K562 (cell line): ENCODE measurements around the gene CASR. TPM values are rescaled to one million over a fixed set of nuclear protein-coding genes. Genes with fewer than 3 reads are reported as not detected.

Experiments
- ATAC-seq: fragments of 200-7000 bp; cut with Tn5 transposase; 3 replicates; pipeline ENCODE4 v1.9.1; 2020; ENCODE audit warnings: moderate library complexity
- BruUV-seq: library from RNA; stranded (reverse); fragments of 400-500 nt; replicated peaks from 2 replicates; lab custom pipeline; 2021; lab: Mats Ljungman, UMichigan
- CTCF ChIA-PET: fragments of 300-600 bp; formaldehyde crosslinking; extraction: SDS; loops from one replicate; lab custom pipeline; 2021; ENCODE audit warnings: low intra/inter-chr PET ratio; lab: Yijun Ruan, JAX
- POLR2A ChIA-PET: fragments of 300-600, 350-650 bp; sonication (Branson Sonifier 250); formaldehyde crosslinking; extraction: SDS; loops from one replicate; lab custom pipeline; 2021; ENCODE audit warnings: antibody characterized with exemption, inconsistent platforms; lab: Yijun Ruan, JAX
- DNase-seq, 4 experiments: peaks; one replicate each; pipeline versions ENCODE4 v3.0.0 to v3.0.0-alpha.2; 2011 to 2018; ENCODE audit warnings: low spot score in 3 of 4, mixed read lengths in 3 of 4; ENCODE audit errors: extremely low read depth in 1 of 4
- FAIRE-seq: peaks from 2 replicates; lab custom pipeline; 2011; peaks lifted over from hg19 to GRCh38; lab: Jason Lieb, UNC
- H2AFZ ChIP-seq: 2 replicates; pipeline ENCODE4 v1.6.0; 2011; ENCODE audit warnings: low read depth, low read length, control low read depth, inconsistent platforms
- H3K27ac ChIP-seq: fragments of 200-600 bp; 3 replicates; pipeline ENCODE4 v1.8.0; 2011; ENCODE audit warnings: low read depth, mild to moderate bottlenecking, control low read depth, inconsistent platforms, low read length, moderate library complexity, mixed read lengths; ENCODE audit errors: extremely low read depth
- H3K27me3 ChIP-seq, 2 experiments: fragments of 300-600 bp in 1 of 2; 2 replicates in 1 of 2; 3 replicates in 1 of 2; pipeline versions ENCODE4 v1.6.0 to v1.8.0; 2011; ENCODE audit warnings: inconsistent platforms in 2 of 2, low read length in 2 of 2, mild to moderate bottlenecking in 1 of 2, mixed read lengths in 1 of 2, moderate library complexity in 1 of 2; ENCODE audit not compliant: control insufficient read depth in 2 of 2, insufficient read depth in 2 of 2
- H3K36me3 ChIP-seq: fragments of 300-600 bp; 3 replicates; pipeline ENCODE4 v1.8.0; 2011; ENCODE audit warnings: mild to moderate bottlenecking, low read length, inconsistent platforms; ENCODE audit not compliant: control insufficient read depth, insufficient read depth
- H3K4me1 ChIP-seq, 2 experiments: fragments of 200-600 bp in 1 of 2; replicated peaks in 1 of 2; 2 replicates in 1 of 2; 3 replicates in 1 of 2; pipeline versions ENCODE4 v1.5.1 to v1.8.0; 2011; ENCODE audit warnings: inconsistent platforms in 2 of 2, low read length in 2 of 2, mild to moderate bottlenecking in 1 of 2, mixed read lengths in 1 of 2, moderate library complexity in 1 of 2; ENCODE audit not compliant: control insufficient read depth in 2 of 2, insufficient read depth in 2 of 2
- H3K4me2 ChIP-seq: 2 replicates; pipeline ENCODE4 v1.6.1; 2011; ENCODE audit warnings: low read length, control low read depth, inconsistent platforms, mixed read lengths; ENCODE audit not compliant: insufficient read depth
- H3K4me3 ChIP-seq: fragments of 200-600 bp; sonication (generic), shearing (Covaris generic); 2 replicates; pipeline ENCODE4 v1.5.1; 2016; ENCODE audit warnings: control low read depth, inconsistent platforms
- H3K79me2 ChIP-seq: fragments of 200-600 bp; 3 replicates; pipeline ENCODE4 v1.8.0; 2011; ENCODE audit warnings: low read length, inconsistent platforms; ENCODE audit not compliant: control insufficient read depth, insufficient read depth
- H3K9ac ChIP-seq, 2 experiments: 2 replicates each; pipeline versions ENCODE4 v1.6.0 to v1.6.1; 2011; ENCODE audit warnings: low read depth in 2 of 2, low read length in 2 of 2, control low read depth in 1 of 2, inconsistent platforms in 1 of 2, mild to moderate bottlenecking in 1 of 2, mixed read lengths in 1 of 2; ENCODE audit not compliant: insufficient read depth in 1 of 2
- H3K9me1 ChIP-seq: one replicate; pipeline ENCODE4 v1.6.0; 2011; ENCODE audit warnings: inconsistent platforms, mild to moderate bottlenecking, low read length, moderate library complexity; ENCODE audit not compliant: control insufficient read depth, insufficient read depth
- H3K9me3 ChIP-seq: replicated peaks from 2 replicates; pipeline ENCODE4 v1.5.1; 2011; ENCODE audit warnings: low read depth, low read length, inconsistent platforms; ENCODE audit not compliant: control insufficient read depth, insufficient read depth
- H4K20me1 ChIP-seq: replicated peaks from 2 replicates; pipeline ENCODE4 v1.6.1; 2011; ENCODE audit warnings: low read length, inconsistent platforms, mixed read lengths; ENCODE audit not compliant: control insufficient read depth, insufficient read depth
- ATF7 ChIP-seq: fragments of 450-650 bp; IDR thresholded peaks from 2 replicates; pipeline ENCODE4 v1.7.1; 2014; ENCODE audit warnings: mild to moderate bottlenecking, moderate library complexity
- JUND ChIP-seq, 2 experiments: IDR thresholded peaks; 2 replicates in 1 of 2; 3 replicates in 1 of 2; pipeline ENCODE4 v1.6.1; 2011; ENCODE audit warnings: borderline replicate concordance in 2 of 2, low read depth in 2 of 2, low read length in 2 of 2, improper control_type of control experiment in 1 of 2, missing biosample characterization in 1 of 2, missing genetic modification characterization in 1 of 2, missing genetic modification reagents in 1 of 2
- MBD2 ChIP-seq: sonication (generic); IDR thresholded peaks from 2 replicates; pipeline ENCODE4 v1.6.1; 2016; ENCODE audit warnings: low read depth, borderline replicate concordance
- SMC3 ChIP-seq: conservative IDR thresholded peaks from 2 replicates; pipeline ENCODE4 v1.6.1; 2011; ENCODE audit warnings: low read depth, low read length, improper control_type of control experiment; ENCODE audit not compliant: insufficient read depth
- ZKSCAN8 ChIP-seq: fragments of 200-800 bp; sonication (Bioruptor generic); IDR thresholded peaks from 2 replicates; pipeline ENCODE4 v1.6.1; 2016; ENCODE audit warnings: missing genetic modification characterization, missing compliant biosample characterization
- WGBS: fragments of 100-300 bp; shearing (Covaris generic); methylation state at CpG from one replicate; pipeline ENCODE4 v1.1.6; 2016; ENCODE audit warnings: low coverage, mixed read lengths; ENCODE audit not compliant: insufficient coverage; ENCODE audit errors: missing lambda C conversion rate; 5-methylcytosine and 5-hydroxymethylcytosine counted together
- in situ Hi-C: fragments of 300-500 bp; cut with MboI; formaldehyde crosslinking; loops from 4 replicates; pipeline ENCODE4 v1.15.0; 2018; ENCODE audit warnings: inconsistent platforms, mixed read lengths
- intact Hi-C: fragments of 100-400 bp; cut with micrococcal nuclease; formaldehyde crosslinking; loops from 2 replicates; pipeline ENCODE4 v1.14.2; 2022
- polyA plus RNA-seq, 8 experiments: library from polyadenylated mRNA; depleted of rRNA in 4 of 8; stranded (reverse) in 5 of 8; unstranded in 3 of 8; fragments of >200 nt; fragmentation: Nextera tagmentation in 2 of 8; fragmentation: Illumina TruSeq in 1 of 8; extraction: Ambion mirVana in 2 of 8; extraction: Trizol in 1 of 8; gene quantifications; 2 replicates each; pipeline versions ENCODE4 v1.2.1 to v1.2.3, GENCODE V29; 2011 to 2014; ENCODE audit warnings: inconsistent platforms in 1 of 8, missing spikeins in 1 of 8
- total RNA-seq, 7 experiments: library from RNA; depleted of rRNA in 6 of 7; stranded (reverse); fragments of >200 nt in 6 of 7; fragmentation: Illumina TruSeq in 2 of 7; extraction: Trizol in 2 of 7; gene quantifications; 2 replicates each; pipeline versions ENCODE4 v1.2.1 to v1.2.3, GENCODE V29; 2011 to 2021; ENCODE audit warnings: low replicate concordance in 1 of 7
- TF ChIP-seq, protein P1 (sequence below): fragments of 450-650 bp; formaldehyde crosslinking; IDR thresholded peaks from 2 replicates; pipeline ENCODE4 v1.4.0; 2020; ENCODE audit warnings: mild to moderate bottlenecking, moderate library complexity
- TF ChIP-seq, protein P2 (sequence below), 3 experiments: IDR thresholded peaks in 2 of 3; conservative IDR thresholded peaks in 1 of 3; 2 replicates each; pipeline ENCODE4 v1.5.1; 2011 to 2012; ENCODE audit warnings: low read length in 3 of 3, mild to moderate bottlenecking in 3 of 3, control low read depth in 2 of 3, improper control_type of control experiment in 1 of 3, inconsistent platforms in 1 of 3, low read depth in 1 of 3, mixed read lengths in 1 of 3, moderate library complexity in 1 of 3; ENCODE audit not compliant: insufficient read depth in 2 of 3
- TF ChIP-seq, protein P3 (sequence below): sonication (generic); formaldehyde crosslinking; IDR thresholded peaks from 2 replicates; pipeline ENCODE4 v1.8.1; 2023; ENCODE audit warnings: mild to moderate bottlenecking, missing genetic modification reagents

CASR gene
- total and polyA plus RNA-seq, 9 of the 15 experiments (the other 6 are each of a cell fraction or from before 2014, with no cell fraction given), result not detected

DNA sequence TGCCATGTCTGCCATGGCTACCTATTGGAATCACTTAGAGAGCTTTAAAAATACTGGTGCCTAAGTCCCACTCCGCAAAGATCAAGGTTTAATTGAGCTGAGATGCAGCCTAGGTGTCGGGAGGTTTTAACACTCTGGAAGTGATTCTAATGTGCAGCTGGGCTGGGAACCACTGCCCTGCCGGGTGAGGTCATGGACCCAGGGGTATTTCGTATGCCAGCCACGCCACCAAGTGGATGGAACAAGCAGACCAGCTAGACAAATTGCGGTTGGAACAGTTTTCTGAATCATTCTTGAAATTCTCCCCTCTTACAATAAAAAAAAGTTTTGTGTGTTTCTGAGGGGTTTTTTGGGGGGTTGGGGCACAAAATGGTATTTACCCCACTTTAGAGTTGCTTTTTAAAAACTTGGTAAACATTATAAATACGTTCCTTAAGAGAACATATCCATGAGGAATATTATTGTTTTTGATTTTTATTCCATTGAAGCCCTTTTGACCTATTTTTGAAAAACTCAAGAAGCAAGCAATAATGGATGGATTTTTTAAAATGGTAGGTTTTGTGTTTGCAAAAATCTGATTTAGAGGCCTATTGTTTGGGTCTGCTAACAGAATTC is 75.4 kb downstream of the CASR start:
- CTCF ChIA-PET, result interaction anchor here (0.7 to 1.4 kb wide), 3 partner anchors 158 to 712 kb away, joined by 3 to 6 read pairs (median 3); no protein-coding TSS in a partner anchor
- FAIRE-seq (no peak), ATAC-seq (peak; percentile 75), DNase-seq (peak; percentile 8 to 38 (median 20))
- Histone ChIP-seq H3K79me2 (no peaks in the 10 kb centered on the region), H3K9me3 (no peaks in the 10 kb centered on the region), H3K4me3 (no peak overlapping the region), H3K36me3 (no peaks in the 10 kb centered on the region), H3K9ac (no peak overlapping the region), H3K27me3 (peaks cover 5 to 15% of the 10 kb centered on the region in 2 experiments; a peak in 3 of 5 replicates), H3K27ac (no peak overlapping the region), H4K20me1 (no peaks in the 10 kb centered on the region), H3K4me1 (no peaks in the 10 kb centered on the region), H2AFZ (no peak overlapping the region), H3K4me2 (no peak overlapping the region), H3K9me1 (no peaks in the 10 kb centered on the region)
- intact Hi-C loops (loop anchor here (1.0 kb wide), 2 partner anchors 158 to 713 kb away; no protein-coding TSS in a partner anchor), in situ Hi-C loops (no loop called here)
- no TSS peak for BruUV-seq
- POLR2A ChIA-PET, result interaction anchor here (0.7 kb wide), 1 partner anchor 156 kb away, joined by 3 read pairs; no protein-coding TSS in a partner anchor
- 4% methylated on average over 6 of the region's 7 CpGs for WGBS
- TF ChIP-seq MBD2 (no peak), SMC3 (peak; percentile 38; the same call in 1 of the 2 replicates), JUND (IDR thresholded peaks at IDR 0.05; ENCODE audit: borderline replicate concordance, low read depth, low read length) (peak; percentile 46; the same call in 1 of the 2 replicates), JUND (tag; IDR thresholded peaks at IDR 0.05; ENCODE audit: borderline replicate concordance, low read depth, low read length) (peak; percentile 54; the same call in 2 of the 3 replicates), ATF7 (peak; percentile 60; the same call in 1 of the 2 replicates), ZKSCAN8 (CRISPR knock-in tag) (no peak)
- TF ChIP-seq, protein P1, sequence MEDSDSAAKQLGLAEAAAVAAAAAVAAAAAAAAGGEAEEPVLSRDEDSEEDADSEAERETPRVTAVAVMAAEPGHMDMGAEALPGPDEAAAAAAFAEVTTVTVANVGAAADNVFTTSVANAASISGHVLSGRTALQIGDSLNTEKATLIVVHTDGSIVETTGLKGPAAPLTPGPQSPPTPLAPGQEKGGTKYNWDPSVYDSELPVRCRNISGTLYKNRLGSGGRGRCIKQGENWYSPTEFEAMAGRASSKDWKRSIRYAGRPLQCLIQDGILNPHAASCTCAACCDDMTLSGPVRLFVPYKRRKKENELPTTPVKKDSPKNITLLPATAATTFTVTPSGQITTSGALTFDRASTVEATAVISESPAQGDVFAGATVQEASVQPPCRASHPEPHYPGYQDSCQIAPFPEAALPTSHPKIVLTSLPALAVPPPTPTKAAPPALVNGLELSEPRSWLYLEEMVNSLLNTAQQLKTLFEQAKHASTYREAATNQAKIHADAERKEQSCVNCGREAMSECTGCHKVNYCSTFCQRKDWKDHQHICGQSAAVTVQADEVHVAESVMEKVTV (CRISPR knock-in tag), result peak; percentile 49; the same call in 1 of the 2 replicates
- TF ChIP-seq, protein P2, sequence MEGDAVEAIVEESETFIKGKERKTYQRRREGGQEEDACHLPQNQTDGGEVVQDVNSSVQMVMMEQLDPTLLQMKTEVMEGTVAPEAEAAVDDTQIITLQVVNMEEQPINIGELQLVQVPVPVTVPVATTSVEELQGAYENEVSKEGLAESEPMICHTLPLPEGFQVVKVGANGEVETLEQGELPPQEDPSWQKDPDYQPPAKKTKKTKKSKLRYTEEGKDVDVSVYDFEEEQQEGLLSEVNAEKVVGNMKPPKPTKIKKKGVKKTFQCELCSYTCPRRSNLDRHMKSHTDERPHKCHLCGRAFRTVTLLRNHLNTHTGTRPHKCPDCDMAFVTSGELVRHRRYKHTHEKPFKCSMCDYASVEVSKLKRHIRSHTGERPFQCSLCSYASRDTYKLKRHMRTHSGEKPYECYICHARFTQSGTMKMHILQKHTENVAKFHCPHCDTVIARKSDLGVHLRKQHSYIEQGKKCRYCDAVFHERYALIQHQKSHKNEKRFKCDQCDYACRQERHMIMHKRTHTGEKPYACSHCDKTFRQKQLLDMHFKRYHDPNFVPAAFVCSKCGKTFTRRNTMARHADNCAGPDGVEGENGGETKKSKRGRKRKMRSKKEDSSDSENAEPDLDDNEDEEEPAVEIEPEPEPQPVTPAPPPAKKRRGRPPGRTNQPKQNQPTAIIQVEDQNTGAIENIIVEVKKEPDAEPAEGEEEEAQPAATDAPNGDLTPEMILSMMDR (IDR thresholded peaks at IDR 0.05 in 2 of 3, conservative IDR thresholded peaks at IDR 0.05 in 1 of 3; ENCODE audit: insufficient read depth in 2 of 3, low read depth in 1 of 3, low read length in 3 of 3), result peak; percentile 44 to 58 (median 57); a peak in 5 of 6 replicates
- TF ChIP-seq, protein P3, sequence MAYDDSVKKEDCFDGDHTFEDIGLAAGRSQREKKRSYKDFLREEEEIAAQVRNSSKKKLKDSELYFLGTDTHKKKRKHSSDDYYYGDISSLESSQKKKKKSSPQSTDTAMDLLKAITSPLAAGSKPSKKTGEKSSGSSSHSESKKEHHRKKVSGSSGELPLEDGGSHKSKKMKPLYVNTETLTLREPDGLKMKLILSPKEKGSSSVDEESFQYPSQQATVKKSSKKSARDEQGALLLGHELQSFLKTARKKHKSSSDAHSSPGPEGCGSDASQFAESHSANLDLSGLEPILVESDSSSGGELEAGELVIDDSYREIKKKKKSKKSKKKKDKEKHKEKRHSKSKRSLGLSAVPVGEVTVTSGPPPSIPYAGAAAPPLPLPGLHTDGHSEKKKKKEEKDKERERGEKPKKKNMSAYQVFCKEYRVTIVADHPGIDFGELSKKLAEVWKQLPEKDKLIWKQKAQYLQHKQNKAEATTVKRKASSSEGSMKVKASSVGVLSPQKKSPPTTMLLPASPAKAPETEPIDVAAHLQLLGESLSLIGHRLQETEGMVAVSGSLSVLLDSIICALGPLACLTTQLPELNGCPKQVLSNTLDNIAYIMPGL (CRISPR knock-in tag), result no peak
